ENCODE data around the gene RAB29.

The RAB29 gene

GRCh38 chr1:205719015-205719414, 56.3 kb downstream of the RAB29 start:
- DNase-seq: no peak
